GM21529 (cell line): ENCODE measurements around the gene GNL1.
"Not testable (repeated sequence)": the region's sequence is repeated elsewhere in the genome, so short reads cannot be mapped to it uniquely, and the experiment has no call there.

Experiments
- ATAC-seq: cut with Tn5 transposase; IDR thresholded peaks from one replicate; pipeline ENCODE4 v1.9.1; 2021; ENCODE audit not compliant: unreplicated experiment

GNL1 gene

DNA sequence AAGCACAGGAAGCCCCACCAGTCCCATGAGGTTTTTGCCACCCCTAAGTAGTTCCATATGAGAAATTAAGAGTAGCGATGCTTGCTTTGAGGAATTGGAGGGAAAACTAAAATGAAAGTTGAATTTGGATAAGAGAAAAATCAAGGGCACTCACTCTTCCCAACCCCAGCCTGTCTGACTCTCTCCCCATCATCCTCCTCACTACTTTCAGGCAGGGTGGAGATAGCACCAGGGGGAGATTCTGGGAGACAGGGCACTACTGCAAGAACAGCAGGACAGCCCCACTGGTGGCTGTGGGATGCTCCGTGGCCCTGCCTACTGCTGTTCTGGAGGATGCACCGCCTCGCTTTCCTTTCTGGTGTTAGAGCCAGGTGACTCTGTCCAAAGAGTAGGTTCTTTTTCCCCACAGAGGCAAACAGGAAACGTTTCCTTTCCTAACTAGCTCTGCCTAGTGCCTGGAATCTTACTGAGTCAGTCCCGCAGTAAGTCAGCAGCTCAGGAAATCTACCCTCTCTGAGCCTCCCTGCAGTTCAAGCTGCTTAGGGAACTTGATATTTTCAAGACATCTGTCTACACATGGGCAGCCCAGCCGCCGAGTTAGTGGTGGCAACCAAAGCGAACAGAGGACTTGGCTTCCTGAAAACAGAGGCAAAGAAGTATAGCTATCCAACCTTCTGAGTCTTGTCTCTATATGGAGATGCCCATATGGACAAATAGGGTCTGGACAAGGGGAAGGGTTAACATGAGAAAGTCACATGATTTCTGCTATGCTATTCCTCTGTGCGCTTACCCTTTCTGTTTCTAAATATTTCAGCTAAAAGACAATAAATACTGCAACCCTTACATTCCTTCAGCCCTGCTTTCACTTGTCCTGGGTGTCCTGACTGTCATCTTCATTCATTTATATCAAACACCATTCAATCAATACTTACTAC, 55.6 kb downstream of the GNL1 start:
- ATAC-seq, result no peak

DNA sequence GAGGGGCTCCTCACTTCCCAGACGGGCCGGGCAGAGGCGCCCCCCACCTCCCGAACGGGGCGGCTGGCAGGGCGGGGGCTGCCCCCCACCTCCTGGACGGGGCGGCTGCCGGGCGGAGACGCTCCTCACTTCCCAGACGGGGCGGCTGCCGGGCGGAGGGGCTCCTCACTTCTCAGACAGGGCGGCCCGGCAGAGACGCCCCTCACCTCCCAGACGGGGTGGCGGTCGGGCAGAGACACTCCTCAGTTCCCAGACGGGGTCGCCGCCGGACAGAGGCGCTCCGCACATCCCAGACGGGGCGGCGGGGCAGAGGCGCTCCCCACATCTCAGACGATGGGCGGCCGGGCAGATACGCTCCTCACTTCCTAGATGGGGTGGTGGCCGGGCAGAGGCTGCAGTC, 57.6 kb downstream of the GNL1 start:
- ATAC-seq, result not testable (repeated sequence)

DNA sequence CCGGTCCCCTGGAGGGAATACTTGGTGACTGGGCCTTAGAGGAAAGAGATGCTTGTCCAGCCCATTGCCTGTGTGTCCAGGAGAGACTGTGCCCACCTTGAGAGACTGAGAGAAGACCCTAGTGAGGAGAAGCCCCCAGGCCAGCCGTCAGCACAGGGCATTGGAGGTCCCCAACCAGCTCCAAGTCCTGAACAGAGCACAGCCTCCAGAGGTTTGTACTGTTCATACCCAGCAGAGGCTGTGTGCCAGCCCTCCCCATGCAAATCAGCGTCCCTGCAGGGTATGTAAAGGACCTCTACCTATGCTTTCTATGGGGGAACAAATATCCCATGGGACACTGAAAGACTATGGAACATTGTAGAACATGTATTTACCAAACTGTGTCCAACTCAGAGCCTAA, 58.6 kb downstream of the GNL1 start:
- no peak for ATAC-seq

DNA sequence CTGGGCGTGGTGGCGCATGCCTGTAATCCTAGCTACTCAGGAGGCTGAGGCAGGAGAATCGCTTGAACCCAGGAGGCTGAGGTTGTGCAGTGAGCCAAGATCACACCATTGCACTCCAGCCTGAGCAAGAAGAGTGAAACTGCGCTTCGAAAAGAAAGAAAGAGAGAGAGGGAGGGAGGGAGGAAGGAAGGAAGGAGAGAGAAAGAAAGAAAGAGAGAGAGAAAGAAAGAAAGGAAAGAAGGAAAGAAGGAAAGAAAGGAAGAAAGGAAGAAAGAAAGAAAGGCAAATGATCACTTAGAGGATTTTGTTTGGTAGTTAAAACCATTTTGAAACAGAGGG, 59.1 kb downstream of the GNL1 start:
- not testable (repeated sequence) for ATAC-seq

DNA sequence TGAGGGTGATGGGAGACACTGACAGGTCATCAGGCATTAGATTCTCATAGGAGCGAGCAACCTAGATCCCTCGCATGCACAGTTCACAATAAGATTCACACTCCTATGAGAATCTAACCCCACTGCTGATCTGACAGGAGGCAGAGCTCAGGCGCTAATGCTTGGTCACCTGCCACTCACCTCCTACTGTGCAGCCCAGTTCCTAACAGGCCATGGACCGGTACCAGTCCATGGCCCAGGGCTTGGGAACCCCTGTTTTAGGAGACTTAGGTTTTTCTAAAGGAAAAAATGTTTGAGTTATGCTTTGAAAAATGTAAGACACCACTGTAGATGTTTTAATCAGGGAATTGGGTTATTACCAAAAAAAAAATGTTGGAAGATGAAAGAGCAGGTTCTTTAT, 60.3 kb downstream of the GNL1 start:
- ATAC-seq, result no peak

DNA sequence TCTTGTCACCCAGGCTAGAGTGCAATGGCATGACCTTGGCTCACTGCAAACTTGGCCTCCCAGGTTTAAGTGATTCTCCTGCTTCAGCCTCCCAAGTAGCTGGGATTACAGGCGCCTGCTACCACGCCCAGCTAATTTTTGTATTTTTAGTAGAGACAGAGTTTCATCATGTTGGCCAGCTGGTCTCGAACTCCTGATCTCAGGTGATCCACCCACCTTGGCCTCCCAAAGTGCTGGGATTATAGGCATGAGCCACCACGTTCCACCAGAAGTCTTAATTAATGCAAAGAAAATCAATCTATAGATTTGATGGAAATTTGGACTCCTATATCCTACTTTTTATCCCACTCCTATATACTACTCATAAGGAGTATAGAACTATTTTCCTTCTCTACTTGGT, 61.2 kb downstream of the GNL1 start:
- not testable (repeated sequence) for ATAC-seq

DNA sequence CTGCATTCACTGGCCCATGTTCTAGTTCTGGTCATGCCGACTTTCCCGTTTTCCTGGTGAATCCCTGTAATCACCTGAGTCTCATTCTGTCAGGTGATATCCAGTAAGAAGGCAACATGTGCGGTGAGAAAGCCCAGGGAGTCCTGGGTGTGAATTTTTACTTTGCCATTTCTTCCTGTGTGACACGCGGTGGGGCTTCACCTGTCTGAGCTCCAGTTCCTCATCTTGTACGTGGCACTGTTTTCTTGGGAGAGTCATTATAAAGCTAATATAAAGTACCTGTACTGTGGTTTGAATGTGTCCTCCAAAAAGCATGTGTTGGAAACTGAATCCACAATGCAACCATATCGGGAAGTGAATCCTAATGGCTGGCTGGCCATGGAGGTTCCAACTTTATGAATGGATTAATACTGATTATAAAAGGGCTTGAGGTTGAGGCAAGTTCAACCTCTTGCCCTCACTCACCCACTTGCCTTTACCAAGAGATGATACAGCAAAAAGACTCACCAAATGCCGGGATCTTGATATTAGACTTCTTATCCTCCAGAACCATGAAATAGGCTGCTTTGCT, 61.9 kb downstream of the GNL1 start:
- ATAC-seq, result no peak

DNA sequence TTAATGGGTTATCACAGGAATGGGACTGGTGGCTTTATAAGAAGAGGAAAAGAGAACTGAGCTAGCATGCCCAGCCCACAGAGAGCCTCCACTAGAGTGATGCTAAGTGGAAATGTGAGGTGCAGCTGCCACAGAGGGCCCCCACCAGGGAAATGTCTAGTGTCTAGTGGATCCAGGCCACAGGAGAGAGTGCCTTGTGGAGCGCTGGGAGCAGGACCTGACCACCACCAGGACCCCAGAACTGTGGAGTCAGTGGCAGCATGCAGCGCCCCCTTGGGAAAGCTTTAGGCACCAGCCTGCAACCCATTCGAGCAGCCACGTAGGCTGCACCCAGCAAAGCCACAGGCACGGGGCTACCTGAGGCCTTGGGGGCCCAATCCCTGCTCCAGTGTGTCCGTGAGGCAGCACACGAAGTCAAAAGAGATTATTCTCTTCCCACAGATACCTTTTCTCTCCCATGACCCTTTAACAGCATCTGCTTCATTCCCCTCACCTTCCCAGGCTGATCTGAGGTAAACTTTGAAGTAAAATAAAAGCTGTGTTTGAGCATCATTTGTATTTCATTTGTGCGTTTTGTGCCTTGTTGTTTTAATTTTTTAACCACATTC, 62.5 kb downstream of the GNL1 start:
- ATAC-seq, result no peak

DNA sequence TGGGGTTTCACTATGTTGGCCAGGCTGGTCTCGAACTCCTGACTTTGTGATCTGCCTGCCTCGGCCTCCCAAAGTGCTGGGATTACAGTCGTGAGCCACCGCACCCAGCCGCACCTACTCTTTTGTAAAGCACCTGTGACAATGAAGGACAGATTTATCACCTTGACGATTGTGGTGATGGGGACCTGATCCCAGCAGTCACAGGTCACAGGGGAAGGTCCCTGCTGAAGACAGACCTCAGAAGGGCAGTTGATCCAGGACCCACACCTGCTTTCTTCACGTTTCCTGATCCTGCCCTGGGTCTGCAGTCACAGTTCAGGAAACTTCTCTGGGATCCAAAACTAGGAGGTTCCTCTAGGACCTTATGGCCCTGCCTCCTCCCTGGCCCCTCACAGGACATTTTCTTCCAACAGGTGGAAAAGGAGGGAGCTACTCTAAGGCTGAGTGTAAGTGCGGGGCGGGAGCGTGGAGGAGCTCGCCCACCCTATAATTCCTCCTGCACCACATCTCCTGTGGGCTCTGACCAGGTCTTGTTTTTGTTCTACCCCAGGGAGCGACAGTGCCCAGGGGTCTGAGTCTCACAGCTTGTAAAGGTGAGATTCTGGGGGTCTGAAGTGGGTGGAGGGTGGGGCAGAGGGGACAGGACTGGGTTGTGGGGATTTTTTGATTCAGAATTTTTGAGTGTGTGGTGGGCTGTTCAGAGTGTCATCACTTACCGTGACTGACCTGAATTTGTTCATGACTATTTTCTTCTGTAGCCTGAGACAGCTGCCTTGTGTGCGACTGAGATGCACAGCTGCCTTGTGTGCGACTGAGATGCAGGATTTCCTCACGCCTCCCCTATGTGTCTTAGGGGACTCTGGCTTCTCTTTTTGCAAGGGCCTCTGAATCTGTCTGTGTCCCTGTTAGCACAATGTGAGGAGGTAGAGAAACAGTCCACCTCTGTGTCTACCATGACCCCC, 64.0 kb downstream of the GNL1 start:
- no peak for ATAC-seq
